AG04449 (cell line): Measurements from ENCODE around the gene DNMT1.

Experiments
- CTCF ChIA-PET: fragments of 350-600 bp; formaldehyde crosslinking; extraction: SDS; loops from one replicate; lab custom pipeline; 2021; ENCODE audit warnings: antibody characterized with exemption; lab: Yijun Ruan, JAX
- POLR2A ChIA-PET: fragments of 400-600, 350-600 bp; formaldehyde crosslinking; extraction: SDS; loops from one replicate; lab custom pipeline; 2020; ENCODE audit warnings: antibody characterized with exemption, inconsistent platforms; lab: Yijun Ruan, JAX
- DNase-seq: peaks from one replicate; pipeline ENCODE4 v3.0.0-alpha.2; 2010; ENCODE audit warnings: low read depth, low spot score
- H3K4me3 ChIP-seq: 2 replicates; pipeline ENCODE4 v1.5.1; 2011; ENCODE audit warnings: low read depth, mild to moderate bottlenecking, control low read depth, low read length
- TF ChIP-seq, protein P1 (sequence below): IDR thresholded peaks from one replicate; pipeline ENCODE4 v1.5.1; 2011; ENCODE audit warnings: mild to moderate bottlenecking, moderate library complexity, low read length, control low read depth, inconsistent platforms; ENCODE audit not compliant: insufficient read depth; ENCODE audit errors: missing control alignments

The DNMT1 gene

DNA sequence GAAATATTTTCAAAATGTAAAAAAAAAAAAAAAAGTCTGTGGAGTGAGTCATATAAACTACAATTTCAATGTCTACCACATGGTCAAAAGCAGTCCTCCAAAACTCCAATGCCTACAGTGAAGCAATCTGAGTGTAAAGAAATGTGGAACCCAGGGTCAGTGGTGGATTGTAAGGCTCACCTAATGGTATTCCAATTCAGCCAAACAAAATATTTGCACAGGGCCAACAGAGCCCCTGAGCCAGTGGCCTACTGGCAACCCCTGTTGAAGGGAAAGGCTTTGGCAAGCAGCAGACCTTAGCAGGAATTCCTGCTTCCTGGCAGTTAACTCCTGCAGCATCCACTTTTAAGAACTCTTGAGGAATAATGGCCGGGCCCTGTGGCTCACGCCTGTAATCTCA lies 3.4 kb downstream of the DNMT1 start:
- no peak overlapping the region for H3K4me3 ChIP-seq
- ChIA-PET CTCF (interaction anchor here (1.4 to 3.1 kb wide), 2 partner anchors 59 to 93 kb away, joined by 3 to 11 read pairs; no protein-coding TSS in a partner anchor), POLR2A (no interaction called here)
- TF ChIP-seq, protein P1, sequence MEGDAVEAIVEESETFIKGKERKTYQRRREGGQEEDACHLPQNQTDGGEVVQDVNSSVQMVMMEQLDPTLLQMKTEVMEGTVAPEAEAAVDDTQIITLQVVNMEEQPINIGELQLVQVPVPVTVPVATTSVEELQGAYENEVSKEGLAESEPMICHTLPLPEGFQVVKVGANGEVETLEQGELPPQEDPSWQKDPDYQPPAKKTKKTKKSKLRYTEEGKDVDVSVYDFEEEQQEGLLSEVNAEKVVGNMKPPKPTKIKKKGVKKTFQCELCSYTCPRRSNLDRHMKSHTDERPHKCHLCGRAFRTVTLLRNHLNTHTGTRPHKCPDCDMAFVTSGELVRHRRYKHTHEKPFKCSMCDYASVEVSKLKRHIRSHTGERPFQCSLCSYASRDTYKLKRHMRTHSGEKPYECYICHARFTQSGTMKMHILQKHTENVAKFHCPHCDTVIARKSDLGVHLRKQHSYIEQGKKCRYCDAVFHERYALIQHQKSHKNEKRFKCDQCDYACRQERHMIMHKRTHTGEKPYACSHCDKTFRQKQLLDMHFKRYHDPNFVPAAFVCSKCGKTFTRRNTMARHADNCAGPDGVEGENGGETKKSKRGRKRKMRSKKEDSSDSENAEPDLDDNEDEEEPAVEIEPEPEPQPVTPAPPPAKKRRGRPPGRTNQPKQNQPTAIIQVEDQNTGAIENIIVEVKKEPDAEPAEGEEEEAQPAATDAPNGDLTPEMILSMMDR: no peak
- peak; percentile 76 for DNase-seq

DNA sequence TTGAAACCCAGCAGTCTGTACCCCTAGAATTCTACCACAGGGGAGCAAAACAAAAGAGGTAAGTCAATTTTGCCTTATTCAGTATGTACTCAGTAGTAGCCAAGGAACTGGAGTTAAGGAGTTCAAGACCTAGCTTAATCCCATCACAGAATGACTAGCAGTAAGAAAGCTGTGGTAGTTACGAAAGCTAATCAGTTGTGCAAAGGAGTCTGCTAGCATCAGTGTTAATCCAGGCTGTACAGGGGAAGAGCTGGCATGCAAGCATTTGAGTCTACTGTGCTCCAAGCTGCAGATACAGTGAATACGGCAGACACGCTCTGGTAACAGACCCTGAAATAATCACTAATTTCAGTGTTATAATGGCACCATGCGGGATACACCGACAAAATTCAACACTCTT lies 4.7 kb downstream of the DNMT1 start:
- ChIA-PET POLR2A (no interaction called here), CTCF (interaction anchor here (1.8 to 3.1 kb wide), 2 partner anchors 60 to 69 kb away, joined by 4 to 11 read pairs; no protein-coding TSS in a partner anchor)
- no peak for DNase-seq
- H3K4me3 ChIP-seq: no peak overlapping the region
- TF ChIP-seq, protein P1: no peak

GRCh38 chr19:10189616-10190015 lies 5.1 kb downstream of the DNMT1 start:
- no peak for DNase-seq
- CTCF ChIA-PET: interaction anchor here (1.8 to 3.1 kb wide), 2 partner anchors 61 to 69 kb away, joined by 4 to 11 read pairs; no protein-coding TSS in a partner anchor
- POLR2A ChIA-PET: no interaction called here
- TF ChIP-seq, protein P1: no peak
- H3K4me3 ChIP-seq: no peak overlapping the region

DNA sequence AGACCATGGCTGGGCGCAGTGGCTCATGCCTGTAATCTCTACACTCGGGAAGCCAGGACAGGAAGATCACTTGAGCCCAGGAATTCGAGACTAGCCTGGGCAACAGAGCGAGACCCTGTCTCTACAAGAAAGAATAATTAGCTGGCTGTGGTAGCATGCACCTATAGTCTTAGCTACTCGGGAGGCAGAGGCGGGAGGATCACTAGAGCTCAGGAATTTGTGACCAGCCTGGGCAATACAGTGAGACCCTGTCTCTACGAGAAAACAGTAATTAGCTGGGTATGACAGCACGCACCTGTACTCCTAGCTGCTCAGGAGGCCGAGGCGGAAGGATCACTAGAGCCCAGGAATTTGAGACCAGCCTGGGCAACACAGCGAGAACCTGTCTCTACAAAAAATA lies 7.4 kb downstream of the DNMT1 start:
- ChIA-PET POLR2A (interaction anchor here (0.6 kb wide), 1 partner anchor 10 kb away, joined by 4 read pairs; no protein-coding TSS in a partner anchor), CTCF (interaction anchor here (1.9 kb wide), 1 partner anchor 62 kb away, joined by 11 read pairs; no protein-coding TSS in a partner anchor)
- no peak for DNase-seq
- no peak overlapping the region for H3K4me3 ChIP-seq
- TF ChIP-seq, protein P1: no peak

GRCh38 chr19:10184636-10185035 lies 10.1 kb downstream of the DNMT1 start:
- ChIA-PET CTCF (interaction anchor here (1.1 to 1.3 kb wide), 2 partner anchors 10 to 65 kb away, joined by 3 to 4 read pairs; no protein-coding TSS in a partner anchor), POLR2A (interaction anchor here (0.6 kb wide), 1 partner anchor 173 kb away, joined by 3 read pairs; no protein-coding TSS in a partner anchor)
- DNase-seq: no peak
- TF ChIP-seq, protein P1: no peak
- H3K4me3 ChIP-seq: no peak overlapping the region

- DNase-seq: no peak
- TF ChIP-seq, protein P1: no peak
- CTCF ChIA-PET: interaction anchor here (0.6 to 1.3 kb wide), 3 partner anchors 9 to 66 kb away, joined by 3 to 4 read pairs (median 3); no protein-coding TSS in a partner anchor
- POLR2A ChIA-PET: interaction anchor here (0.6 kb wide), 1 partner anchor 172 kb away, joined by 3 read pairs; no protein-coding TSS in a partner anchor
- no peak overlapping the region for H3K4me3 ChIP-seq
These were observed 10.8 kb downstream of the DNMT1 start for GRCh38 chr19:10183926-10184325.
